22Rv1 (cell line): ENCODE data around the gene EEF2.
"Not testable (repeated sequence)": the region's sequence is repeated elsewhere in the genome, so short reads cannot be mapped to it uniquely, and the experiment has no call there.

Experiments
- H3K27ac ChIP-seq: fragments of 450-650 bp; 2 replicates; pipeline ENCODE4 v1.5.1; 2017
- ZFX ChIP-seq: fragments of 450-650 bp; IDR thresholded peaks from 2 replicates; pipeline ENCODE4 v1.6.1; 2017; ENCODE audit warnings: antibody characterized with exemption, borderline replicate concordance
- TF ChIP-seq, protein P1 (sequence below): fragments of 450-650 bp; IDR thresholded peaks from 2 replicates; pipeline ENCODE4 v1.5.1; 2017; ENCODE audit warnings: mild to moderate bottlenecking

Gene EEF2

GRCh38 chr19:3959766-3960131 is 25.5 kb downstream of the EEF2 start:
- TF ChIP-seq, protein P1, sequence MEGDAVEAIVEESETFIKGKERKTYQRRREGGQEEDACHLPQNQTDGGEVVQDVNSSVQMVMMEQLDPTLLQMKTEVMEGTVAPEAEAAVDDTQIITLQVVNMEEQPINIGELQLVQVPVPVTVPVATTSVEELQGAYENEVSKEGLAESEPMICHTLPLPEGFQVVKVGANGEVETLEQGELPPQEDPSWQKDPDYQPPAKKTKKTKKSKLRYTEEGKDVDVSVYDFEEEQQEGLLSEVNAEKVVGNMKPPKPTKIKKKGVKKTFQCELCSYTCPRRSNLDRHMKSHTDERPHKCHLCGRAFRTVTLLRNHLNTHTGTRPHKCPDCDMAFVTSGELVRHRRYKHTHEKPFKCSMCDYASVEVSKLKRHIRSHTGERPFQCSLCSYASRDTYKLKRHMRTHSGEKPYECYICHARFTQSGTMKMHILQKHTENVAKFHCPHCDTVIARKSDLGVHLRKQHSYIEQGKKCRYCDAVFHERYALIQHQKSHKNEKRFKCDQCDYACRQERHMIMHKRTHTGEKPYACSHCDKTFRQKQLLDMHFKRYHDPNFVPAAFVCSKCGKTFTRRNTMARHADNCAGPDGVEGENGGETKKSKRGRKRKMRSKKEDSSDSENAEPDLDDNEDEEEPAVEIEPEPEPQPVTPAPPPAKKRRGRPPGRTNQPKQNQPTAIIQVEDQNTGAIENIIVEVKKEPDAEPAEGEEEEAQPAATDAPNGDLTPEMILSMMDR = no peak
- no peak for TF ChIP-seq ZFX
- no peak overlapping the region for H3K27ac ChIP-seq

- no peak overlapping the region for H3K27ac ChIP-seq
- TF ChIP-seq, protein P1 = no peak
- no peak for TF ChIP-seq ZFX
These were observed 26.2 kb downstream of the EEF2 start for GRCh38 chr19:3958836-3959765.

GRCh38 chr19:3955688-3956087 is 29.6 kb downstream of the EEF2 start:
- H3K27ac ChIP-seq = no peak overlapping the region
- no peak for TF ChIP-seq ZFX
- TF ChIP-seq, protein P1 = no peak

DNA sequence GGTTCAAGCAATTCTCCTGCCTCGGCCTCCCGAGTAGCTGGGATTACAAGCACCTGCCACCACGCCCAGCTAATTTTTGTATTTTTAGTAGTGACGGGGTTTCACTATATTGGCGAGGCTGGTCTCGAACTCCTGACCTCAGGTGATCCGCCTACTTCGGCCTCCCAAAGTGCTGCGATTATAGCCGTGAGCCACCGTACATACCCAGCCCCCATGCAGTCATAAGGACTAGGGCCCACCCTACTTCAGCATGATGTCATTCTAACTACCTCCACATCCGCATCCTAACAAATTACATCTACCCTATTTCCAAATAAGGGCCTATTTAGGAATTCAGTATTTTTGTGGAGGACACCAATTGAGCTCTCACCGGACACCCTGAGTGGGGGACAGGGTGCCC is 30.0 kb downstream of the EEF2 start:
- H3K27ac ChIP-seq = not testable (repeated sequence)

DNA sequence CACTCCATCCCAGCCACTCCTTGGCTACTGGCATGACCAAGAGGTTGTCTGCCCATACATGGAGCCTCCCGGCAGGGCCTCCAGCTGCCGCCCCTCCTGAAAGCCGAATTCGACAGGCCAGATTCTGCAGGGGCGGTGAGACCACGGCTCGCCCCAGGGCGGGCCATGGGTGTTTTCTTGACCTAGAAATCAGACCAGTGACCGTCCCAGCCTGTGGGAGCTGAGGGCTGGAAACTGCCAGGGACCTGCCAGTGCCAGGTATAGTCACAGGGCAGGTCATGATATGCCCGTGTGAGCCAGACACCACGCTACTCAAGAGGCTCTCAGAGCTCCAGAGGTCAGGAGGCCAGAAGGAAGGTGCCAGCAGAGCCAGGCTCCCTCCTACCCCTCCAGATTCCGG is 31.2 kb downstream of the EEF2 start:
- no peak overlapping the region for H3K27ac ChIP-seq
- TF ChIP-seq ZFX = no peak
- TF ChIP-seq, protein P1 = no peak

- H3K27ac ChIP-seq = not testable (repeated sequence)
These were observed 32.4 kb downstream of the EEF2 start for GRCh38 chr19:3952755-3953276.

DNA sequence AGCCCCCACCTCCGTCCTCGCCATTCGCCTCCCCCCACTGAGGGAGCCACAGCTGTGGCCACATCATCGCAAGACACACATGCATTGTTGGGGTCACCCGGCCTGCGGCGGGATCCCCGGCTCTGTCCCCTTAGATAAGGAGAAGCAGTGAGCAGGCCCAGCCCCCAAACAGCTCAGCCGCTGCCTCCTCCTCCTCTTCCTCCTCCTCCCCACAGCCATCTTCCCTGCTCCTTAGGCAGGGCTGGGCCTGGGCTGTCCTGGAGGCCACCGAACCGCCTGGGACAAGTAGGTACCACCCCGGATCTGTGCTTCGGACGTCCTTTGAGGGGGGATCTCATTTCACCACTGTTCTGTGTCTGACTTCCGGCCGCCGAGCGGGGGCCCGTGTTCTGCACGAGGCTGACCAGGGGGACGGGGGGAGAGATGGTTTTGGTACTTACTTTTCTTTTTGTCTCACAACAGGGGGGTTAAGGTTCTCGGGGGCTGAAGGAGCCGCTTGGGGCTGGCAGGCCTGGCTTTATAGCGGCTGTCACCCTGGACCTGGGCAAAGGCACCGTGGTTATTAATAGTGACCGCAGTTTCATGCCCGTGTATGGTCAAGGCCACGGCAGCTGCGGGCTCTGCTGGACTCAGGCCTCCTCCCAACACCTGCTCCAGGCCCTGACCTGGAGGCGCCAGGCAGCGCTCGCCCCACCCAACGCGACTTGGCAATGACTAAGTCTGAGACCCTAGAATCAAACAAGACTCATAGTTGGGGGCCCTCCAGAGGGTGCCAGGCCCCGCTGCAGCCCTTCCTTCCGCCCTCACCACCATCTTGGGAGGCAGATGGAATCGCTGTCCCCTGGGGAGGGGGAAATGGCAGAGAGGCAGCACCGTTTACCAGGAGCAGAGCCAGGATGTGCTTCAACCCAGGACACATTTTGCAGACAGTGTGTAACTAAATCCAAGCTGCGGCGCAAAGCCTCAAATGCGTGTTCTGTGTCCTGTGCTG is 34.1 kb downstream of the EEF2 start:
- H3K27ac ChIP-seq = no peak overlapping the region
- TF ChIP-seq ZFX = no peak
- TF ChIP-seq, protein P1 = no peak
